Mesothelial cell of epicardium (in vitro differentiated cells): ENCODE results near the gene NBEAL1. TPM values are rescaled to one million over a fixed set of nuclear protein-coding genes. Genes with fewer than 3 reads are reported as not detected.
A peak's percentile ranks its signal among the peaks of the same experiment; 100 is the strongest.
"Not testable (repeated sequence)": the region's sequence is repeated elsewhere in the genome, so short reads cannot be mapped to it uniquely, and the experiment has no call there.

Experiments
- DNase-seq, 2 experiments: peaks; one replicate each; pipeline ENCODE4 v3.0.0; 2021; ENCODE audit warnings: low spot score in 2 of 2; ENCODE audit not compliant: unreplicated experiment in 2 of 2
- H3K27ac Mint-ChIP-seq: 2 replicates; pipeline ENCODE4 v1.8.0; 2021; ENCODE audit warnings: mixed read lengths
- H3K27me3 Mint-ChIP-seq: 2 replicates; pipeline ENCODE4 v1.8.0; 2021; ENCODE audit warnings: low read depth, mixed read lengths
- H3K36me3 Mint-ChIP-seq: 2 replicates; pipeline ENCODE4 v1.8.0; 2021; ENCODE audit warnings: mixed read lengths
- H3K4me1 Mint-ChIP-seq: 2 replicates; pipeline ENCODE4 v1.8.0; 2021; ENCODE audit warnings: mixed read lengths
- H3K4me3 Mint-ChIP-seq: 2 replicates; pipeline ENCODE4 v1.8.0; 2021; ENCODE audit warnings: mild to moderate bottlenecking, moderate library complexity, mixed read lengths
- H3K9me3 Mint-ChIP-seq: 2 replicates; pipeline ENCODE4 v1.8.0; 2021; ENCODE audit warnings: mixed read lengths
- CTCF ChIP-seq: fragments of 200-600 bp; sonication (generic); IDR thresholded peaks from one replicate; pipeline ENCODE4 v1.5.0; 2021; ENCODE audit warnings: antibody characterized with exemption; ENCODE audit not compliant: unreplicated experiment
- total RNA-seq: library from RNA; stranded (reverse); gene quantifications from 3 replicates; pipeline ENCODE4 v1.2.1, GENCODE V29; 2021

The NBEAL1 gene
- total RNA-seq, 1 donor from 2014 or later = 36.6 TPM

DNA sequence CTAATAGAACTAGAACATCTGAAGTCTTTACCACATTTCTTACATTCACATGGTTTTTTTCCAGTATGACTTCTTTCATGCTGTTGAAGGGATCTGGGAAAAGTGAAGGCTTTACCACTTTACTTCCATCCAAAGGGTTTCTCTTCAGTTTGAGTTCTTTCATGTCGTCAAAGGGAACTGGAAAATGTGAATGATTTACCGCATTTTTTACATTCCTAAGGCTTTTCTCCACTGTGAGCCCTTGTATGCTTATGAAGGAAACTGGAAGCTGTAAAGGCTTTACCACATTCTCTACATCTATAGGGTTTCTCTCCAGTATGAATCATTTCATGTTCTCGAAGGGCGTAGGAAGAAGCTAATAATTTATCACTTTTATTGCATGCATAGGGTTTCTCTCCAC, 46.7 kb downstream of the NBEAL1 start:
- peaks cover 16% of the 10 kb centered on the region for H3K4me1 Mint-ChIP-seq
- no peaks in the 10 kb centered on the region for H3K27me3 Mint-ChIP-seq
- H3K9me3 Mint-ChIP-seq = peaks cover 7% of the 10 kb centered on the region
- peaks cover 46% of the 10 kb centered on the region for H3K36me3 Mint-ChIP-seq
- DNase-seq = no peak
- H3K27ac Mint-ChIP-seq = peak overlapping the region; percentile 77
- no peak overlapping the region for H3K4me3 Mint-ChIP-seq
- TF ChIP-seq CTCF = no peak

DNA sequence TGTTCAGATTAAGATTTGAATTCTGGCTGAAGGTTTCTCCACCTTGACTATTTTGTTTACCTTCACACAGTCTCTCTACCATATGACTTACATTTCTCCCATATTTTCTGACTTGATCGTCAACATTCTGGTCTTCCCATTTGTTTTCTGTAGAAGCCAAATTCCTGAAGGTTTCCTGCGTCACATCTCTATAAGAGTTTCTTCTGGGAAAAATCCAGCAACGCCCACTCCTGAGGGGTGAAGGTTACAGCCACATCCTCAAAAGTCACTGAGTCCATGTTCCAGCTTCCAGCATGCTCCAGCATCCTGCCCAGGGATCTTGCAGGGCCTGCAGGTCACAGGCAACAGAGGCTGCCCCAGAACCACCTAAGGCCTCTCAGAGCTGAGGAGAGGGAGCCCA, 47.5 kb downstream of the NBEAL1 start:
- DNase-seq = no peak
- peaks cover 48% of the 10 kb centered on the region for H3K36me3 Mint-ChIP-seq
- H3K27ac Mint-ChIP-seq = peak overlapping the region; percentile 77
- H3K27me3 Mint-ChIP-seq = no peaks in the 10 kb centered on the region
- peaks cover 16% of the 10 kb centered on the region for H3K4me1 Mint-ChIP-seq
- TF ChIP-seq CTCF = no peak
- H3K4me3 Mint-ChIP-seq = no peak overlapping the region
- peaks cover 7% of the 10 kb centered on the region for H3K9me3 Mint-ChIP-seq

GRCh38 chr2:203066519-203067091, 51.9 kb downstream of the NBEAL1 start:
- peaks cover 48% of the 10 kb centered on the region for H3K36me3 Mint-ChIP-seq
- not testable (repeated sequence) for H3K4me1 Mint-ChIP-seq, DNase-seq, H3K4me3 Mint-ChIP-seq, H3K27me3 Mint-ChIP-seq, H3K27ac Mint-ChIP-seq
- H3K9me3 Mint-ChIP-seq = peaks cover 14% of the 10 kb centered on the region

DNA sequence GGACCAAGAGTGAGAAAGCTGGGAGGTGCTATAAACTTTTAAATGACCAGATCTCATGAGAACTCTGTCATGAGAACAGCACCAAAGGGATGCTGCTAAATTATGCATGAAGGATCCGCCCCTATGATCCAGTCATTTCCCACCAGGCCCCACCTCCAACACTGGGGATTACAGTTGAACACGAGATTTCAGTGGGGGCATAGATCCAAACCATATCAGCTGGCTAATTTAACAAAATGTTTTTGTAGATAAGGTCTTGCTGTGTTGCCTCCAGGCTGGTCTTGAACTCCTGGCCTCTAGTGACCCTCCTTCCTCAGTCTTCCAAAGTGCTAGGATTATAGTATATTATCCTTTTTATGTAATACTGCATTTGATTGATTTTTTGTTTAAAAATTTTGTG, 56.0 kb downstream of the NBEAL1 start:
- Mint-ChIP-seq H3K4me1 (no peaks in the 10 kb centered on the region), H3K4me3 (no peak overlapping the region), H3K27ac (no peak overlapping the region), H3K36me3 (peaks cover 55% of the 10 kb centered on the region), H3K9me3 (peaks cover 25% of the 10 kb centered on the region), H3K27me3 (no peaks in the 10 kb centered on the region)
- DNase-seq = no peak
- no peak for TF ChIP-seq CTCF

GRCh38 chr2:203071148-203071547, 56.5 kb downstream of the NBEAL1 start:
- Mint-ChIP-seq H3K27ac (no peak overlapping the region), H3K9me3 (peaks cover 21% of the 10 kb centered on the region), H3K27me3 (no peaks in the 10 kb centered on the region), H3K4me3 (no peak overlapping the region), H3K36me3 (peaks cover 51% of the 10 kb centered on the region), H3K4me1 (no peaks in the 10 kb centered on the region)
- no peak for TF ChIP-seq CTCF
- no peak for DNase-seq

DNA sequence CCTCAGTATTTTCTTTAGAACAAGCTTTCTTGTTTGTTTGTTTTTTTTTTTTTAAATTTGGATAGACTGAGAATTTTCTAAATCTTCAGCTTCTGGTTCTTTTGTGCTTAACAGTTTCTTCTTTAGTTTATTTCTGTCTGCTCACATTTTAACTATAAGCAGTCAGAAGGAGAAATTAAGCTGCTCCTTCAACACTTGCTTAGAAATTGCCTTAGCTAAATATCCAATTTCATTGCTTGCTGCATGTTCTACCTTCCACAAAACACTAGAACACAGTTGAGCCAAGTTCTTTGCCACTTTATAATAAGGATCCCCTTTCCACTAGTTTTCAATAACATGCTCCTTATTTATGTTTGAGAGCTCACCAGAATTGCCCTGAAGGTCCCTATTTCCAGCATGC, 57.7 kb downstream of the NBEAL1 start:
- H3K36me3 Mint-ChIP-seq = peaks cover 43% of the 10 kb centered on the region
- no peak for TF ChIP-seq CTCF
- peaks cover 21% of the 10 kb centered on the region for H3K9me3 Mint-ChIP-seq
- no peak for DNase-seq
- no peak overlapping the region for H3K4me3 Mint-ChIP-seq
- no peaks in the 10 kb centered on the region for H3K27me3 Mint-ChIP-seq
- H3K4me1 Mint-ChIP-seq = no peaks in the 10 kb centered on the region
- H3K27ac Mint-ChIP-seq = no peak overlapping the region
